Measurements from ENCODE around the gene GLRA1.
"Not testable (repeated sequence)": the region's sequence is repeated elsewhere in the genome, so short reads cannot be mapped to it uniquely, and the experiment has no call there.

Gene GLRA1

DNA sequence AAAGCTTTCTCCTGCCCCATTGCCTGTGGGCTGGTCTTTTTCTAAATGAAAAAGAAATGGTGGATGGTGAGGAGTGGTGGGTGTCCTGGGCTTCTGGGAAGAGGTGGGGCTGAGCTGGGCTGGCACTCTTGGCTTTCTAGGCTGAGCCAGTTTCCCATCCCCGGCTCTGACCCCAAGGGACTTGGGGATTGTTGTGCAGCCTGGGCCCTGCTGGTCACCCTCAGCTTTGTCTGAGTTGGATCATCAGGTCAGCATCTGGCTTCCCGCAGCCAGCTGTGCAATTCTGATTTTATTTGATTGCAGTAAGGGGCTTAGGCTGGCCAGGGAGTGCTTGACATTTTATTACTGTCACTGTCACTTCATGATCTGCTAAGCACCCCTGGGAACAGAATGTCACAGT, 25.3 kb downstream of the GLRA1 start:
- DNase-seq (ENCODE audit: extremely low read depth, low read depth), result no peak
- TF ChIP-seq, protein P1, sequence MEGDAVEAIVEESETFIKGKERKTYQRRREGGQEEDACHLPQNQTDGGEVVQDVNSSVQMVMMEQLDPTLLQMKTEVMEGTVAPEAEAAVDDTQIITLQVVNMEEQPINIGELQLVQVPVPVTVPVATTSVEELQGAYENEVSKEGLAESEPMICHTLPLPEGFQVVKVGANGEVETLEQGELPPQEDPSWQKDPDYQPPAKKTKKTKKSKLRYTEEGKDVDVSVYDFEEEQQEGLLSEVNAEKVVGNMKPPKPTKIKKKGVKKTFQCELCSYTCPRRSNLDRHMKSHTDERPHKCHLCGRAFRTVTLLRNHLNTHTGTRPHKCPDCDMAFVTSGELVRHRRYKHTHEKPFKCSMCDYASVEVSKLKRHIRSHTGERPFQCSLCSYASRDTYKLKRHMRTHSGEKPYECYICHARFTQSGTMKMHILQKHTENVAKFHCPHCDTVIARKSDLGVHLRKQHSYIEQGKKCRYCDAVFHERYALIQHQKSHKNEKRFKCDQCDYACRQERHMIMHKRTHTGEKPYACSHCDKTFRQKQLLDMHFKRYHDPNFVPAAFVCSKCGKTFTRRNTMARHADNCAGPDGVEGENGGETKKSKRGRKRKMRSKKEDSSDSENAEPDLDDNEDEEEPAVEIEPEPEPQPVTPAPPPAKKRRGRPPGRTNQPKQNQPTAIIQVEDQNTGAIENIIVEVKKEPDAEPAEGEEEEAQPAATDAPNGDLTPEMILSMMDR (IDR thresholded peaks at IDR 0.05; ENCODE audit: low read depth, low read length), result no peak

DNA sequence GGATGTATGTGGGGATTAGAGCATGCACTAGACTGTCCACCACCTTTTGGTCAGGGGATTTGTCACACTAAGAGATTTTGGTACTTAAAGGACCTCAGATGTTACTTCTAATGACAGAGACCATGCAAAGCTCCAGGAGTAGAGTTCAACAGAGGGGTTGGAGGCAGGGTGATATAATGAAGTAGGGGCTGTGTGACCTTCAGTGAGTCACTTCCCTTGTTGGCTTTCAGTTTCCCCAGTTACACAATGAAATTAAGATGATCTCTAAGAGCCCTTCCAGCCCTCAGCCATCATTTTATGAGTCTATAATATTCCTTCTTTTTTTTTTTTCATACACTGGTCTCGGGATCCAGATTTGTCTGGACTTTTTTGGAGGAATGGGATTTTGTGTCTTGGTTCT, 26.8 kb downstream of the GLRA1 start:
- no peak for DNase-seq (ENCODE audit: extremely low read depth, low read depth)
- TF ChIP-seq, protein P1 (IDR thresholded peaks at IDR 0.05; ENCODE audit: low read depth, low read length), result no peak

DNA sequence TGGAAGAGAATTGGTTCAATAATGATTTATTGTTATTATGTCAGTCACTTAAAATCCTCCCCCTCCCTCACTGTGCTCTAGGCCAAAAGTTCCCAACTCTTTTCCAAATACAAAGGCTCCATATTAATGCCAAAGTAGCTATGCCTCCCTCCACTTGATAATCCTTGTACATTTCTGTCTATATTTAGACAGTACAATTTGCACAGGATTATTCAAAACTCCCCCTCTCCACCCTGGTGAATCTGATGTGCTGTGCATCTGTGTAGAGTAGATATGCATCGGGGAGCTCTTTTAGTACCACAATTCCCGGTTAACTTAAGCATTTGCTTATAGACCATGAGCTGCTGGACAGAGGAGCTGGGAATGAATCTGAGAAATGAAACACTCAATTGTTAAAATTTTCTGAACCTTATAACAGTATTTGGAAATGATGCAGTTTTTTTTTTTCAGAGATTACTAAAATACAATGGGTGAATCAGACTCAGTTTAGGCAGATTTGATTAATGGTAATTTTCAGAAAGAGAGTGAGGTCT, 27.6 kb downstream of the GLRA1 start:
- no peak for DNase-seq (ENCODE audit: extremely low read depth, low read depth)
- TF ChIP-seq, protein P1 (IDR thresholded peaks at IDR 0.05; ENCODE audit: low read depth, low read length), result no peak

DNA sequence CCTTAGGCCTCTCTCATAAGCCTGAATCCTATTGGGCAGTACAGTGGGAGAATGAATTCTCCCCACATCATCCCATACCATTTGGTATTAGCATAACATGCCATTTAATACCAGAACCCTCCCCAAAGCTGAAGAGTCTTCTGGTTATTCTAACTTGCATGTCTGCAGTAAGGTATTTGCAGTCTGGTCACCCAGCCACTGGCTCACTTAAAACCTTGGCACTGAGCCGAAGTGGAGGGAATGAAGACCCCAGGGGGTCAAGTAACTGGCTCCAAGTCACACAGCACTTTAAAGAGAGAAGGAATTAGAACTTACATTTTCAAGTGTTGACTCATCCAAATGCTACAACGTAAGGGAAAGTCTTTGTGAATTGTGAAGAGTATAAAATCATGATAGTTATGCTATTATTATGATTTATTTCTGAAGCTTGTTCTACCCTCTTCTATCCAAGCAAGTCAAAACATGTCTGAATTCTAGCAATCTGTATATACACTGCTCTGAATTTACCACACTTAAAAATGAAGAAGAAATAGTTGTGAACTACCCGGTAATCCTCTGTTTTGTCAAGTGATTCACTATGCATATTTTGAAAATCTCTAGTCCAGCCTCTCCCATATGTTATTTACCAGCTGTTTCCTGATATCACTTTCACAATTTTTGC, 28.5 kb downstream of the GLRA1 start:
- no peak for DNase-seq (ENCODE audit: extremely low read depth, low read depth)
- TF ChIP-seq, protein P1 (IDR thresholded peaks at IDR 0.05; ENCODE audit: low read depth, low read length), result no peak

DNA sequence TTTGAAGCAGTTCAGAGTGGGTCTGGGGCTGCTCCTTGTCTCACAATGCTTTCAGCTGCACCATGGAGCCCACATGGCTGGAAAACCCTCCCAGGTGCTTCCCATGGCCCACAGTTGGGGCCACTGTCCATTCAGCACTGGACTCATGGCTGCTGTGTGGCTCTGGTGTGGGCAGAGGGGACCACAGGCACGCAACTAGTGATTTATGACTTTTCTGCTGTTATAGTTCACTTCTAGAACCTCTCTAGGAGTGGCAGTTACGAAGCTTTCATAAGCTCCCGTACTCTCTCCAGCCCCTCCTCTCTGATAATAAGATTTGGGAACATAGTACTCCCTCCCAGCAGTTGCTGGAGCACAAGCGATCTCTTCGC, 29.0 kb downstream of the GLRA1 start:
- TF ChIP-seq, protein P1 (IDR thresholded peaks at IDR 0.05; ENCODE audit: low read depth, low read length), result no peak
- no peak for DNase-seq (ENCODE audit: extremely low read depth, low read depth)

DNA sequence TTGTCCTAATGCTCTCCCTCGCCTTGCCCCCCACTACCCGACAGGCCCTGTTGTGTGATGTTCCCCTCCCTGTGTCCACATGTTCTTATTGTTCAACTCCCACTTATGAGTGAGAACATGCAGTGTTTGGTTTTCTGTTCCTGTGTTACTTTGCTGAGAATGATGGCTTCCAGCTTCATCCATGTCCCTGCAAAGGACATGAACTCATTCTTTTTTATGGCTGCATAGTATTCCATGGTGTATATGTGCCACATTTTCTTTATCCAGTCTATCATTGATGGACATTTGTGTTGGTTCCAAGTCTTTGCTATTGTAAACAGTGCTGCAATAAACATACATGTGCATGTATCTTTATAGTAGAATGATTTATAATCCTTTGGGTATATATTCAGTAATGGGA, 31.2 kb downstream of the GLRA1 start:
- not testable (repeated sequence) for DNase-seq (ENCODE audit: extremely low read depth, low read depth)

DNA sequence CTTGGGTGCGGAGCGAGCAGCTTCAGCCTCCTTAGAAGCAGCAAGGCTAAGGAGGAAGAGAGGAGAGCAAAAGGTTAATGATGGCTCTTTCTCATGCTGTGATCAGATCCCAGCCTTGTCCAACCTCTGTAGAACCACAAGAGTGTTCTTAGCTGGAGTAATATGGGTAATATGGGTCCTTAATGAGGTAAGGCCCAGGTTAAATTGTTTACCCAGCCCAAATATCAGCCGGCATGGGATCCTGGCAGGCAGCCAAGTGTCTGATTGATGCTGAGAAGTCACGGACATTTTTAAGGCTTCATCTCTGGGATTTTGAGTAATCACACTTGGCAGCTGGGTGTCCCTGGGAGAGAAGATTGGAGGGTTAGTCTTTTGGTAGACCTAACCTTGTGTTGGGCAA, 32.3 kb downstream of the GLRA1 start:
- no peak for DNase-seq (ENCODE audit: extremely low read depth, low read depth)

More for the DNA sequence above, 32.3 kb downstream of the GLRA1 start:
- TF ChIP-seq, protein P1 (IDR thresholded peaks at IDR 0.05; ENCODE audit: low read depth, low read length), result no peak

Data from AG09319 (cell line).